Activated CD4-positive, alpha-beta T cell treated with anti-CD3 and anti-CD28 coated beads, Interleukin-2, Interleukin-4, amounts not matched to agents 100 ng/mL and 50 ng/mL, durations not matched to agents 16 hours and 8 hours (primary cell): ENCODE data around the gene UBE2N.
"Not testable (repeated sequence)": the region's sequence is repeated elsewhere in the genome, so short reads cannot be mapped to it uniquely, and the experiment has no call there.

Experiments
- DNase-seq: peaks from one replicate; pipeline ENCODE4 v3.0.0-alpha.2; 2020; ENCODE audit warnings: low spot score

Gene UBE2N

DNA sequence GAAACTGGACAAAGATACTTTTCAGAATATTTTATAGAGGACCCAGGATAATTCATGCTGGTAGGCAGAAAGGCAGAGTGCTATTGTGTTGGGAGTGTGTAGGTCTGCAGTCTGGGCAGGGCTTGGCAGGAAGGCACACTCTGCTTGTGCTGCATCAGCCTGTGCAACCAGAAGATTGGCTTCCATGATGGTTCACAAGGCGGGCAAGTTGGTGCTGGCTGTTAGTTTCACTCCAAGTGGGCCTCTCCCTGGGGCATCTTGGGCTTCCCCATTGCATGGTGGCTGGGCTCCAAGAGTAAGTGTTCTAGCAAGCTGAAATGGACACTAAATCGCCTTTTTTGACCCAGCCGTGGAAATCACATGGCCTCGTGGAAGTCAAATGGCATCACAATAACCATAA lies 1.8 kb upstream of the UBE2N start:
- DNase-seq: no peak

DNA sequence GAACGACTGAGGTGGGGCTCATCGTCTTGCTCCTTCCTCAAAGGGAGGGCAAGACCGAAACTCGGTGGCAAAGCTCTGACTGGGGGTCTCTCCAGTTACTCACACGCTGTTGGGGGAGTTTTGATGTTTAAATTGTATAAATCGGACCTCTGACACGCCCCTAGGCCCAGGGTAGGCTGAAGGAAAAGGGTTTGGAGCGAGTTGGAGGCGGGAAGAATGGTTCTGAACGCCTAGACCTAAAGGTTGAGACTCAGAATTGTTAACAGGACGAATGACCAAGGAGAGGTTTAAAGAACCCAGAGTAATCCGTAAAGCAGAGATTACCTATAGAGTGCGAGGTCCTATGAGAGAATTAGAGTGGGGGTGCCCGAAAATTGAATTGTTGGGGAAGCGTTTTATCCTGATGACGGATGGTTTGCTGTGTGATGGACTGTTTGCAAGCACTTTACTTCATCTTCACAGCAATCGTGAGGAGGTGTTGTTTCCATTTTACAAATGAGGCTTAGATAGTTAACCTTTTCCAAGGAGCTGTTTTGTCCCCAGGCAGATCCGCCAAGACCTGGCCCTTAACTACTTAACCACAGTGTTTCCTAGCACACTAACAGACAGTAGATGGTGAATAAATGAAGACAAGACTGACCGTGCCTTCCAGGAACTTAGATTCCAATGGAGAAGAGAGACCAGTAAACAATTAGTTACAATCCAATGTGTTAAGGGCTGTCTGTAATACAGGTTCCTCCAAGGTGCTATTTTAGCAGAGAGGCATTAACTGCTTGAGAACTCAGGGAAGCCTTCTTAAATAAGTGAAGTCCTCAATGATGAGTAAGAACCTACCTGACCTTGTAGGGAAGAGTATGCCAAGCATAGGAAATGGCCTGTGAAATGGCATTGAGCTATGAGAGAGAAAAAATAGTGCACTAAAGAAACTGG lies 929 bp upstream of the UBE2N start:
- no peak for DNase-seq

DNA sequence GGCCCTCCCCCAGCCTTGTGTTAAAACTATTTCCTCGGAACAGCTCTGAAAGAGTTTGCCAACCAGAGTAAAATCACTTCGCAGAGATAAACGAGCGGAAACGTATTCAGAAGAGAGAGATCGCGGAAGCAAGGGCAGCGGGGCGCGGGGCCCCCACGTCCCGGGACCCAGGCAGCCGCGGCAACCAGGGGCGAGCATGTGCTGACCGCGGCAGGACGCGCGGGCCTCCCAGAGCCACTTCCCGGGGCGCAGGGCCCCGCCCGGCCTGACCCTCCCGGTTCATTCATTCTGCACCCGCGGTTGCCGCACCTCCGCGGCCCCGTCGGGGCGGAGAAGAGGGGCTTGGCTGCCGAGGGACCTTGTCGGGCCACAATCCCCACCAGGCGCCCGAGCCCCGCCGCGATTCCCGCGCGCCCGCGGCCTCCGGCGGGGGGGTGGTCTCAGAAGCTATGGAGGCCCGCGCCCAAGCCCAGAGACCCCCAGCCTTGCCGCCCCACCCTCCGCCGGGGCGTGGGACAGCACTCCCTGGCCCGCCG lies 598 bp downstream of the UBE2N start:
- DNase-seq: no peak

DNA sequence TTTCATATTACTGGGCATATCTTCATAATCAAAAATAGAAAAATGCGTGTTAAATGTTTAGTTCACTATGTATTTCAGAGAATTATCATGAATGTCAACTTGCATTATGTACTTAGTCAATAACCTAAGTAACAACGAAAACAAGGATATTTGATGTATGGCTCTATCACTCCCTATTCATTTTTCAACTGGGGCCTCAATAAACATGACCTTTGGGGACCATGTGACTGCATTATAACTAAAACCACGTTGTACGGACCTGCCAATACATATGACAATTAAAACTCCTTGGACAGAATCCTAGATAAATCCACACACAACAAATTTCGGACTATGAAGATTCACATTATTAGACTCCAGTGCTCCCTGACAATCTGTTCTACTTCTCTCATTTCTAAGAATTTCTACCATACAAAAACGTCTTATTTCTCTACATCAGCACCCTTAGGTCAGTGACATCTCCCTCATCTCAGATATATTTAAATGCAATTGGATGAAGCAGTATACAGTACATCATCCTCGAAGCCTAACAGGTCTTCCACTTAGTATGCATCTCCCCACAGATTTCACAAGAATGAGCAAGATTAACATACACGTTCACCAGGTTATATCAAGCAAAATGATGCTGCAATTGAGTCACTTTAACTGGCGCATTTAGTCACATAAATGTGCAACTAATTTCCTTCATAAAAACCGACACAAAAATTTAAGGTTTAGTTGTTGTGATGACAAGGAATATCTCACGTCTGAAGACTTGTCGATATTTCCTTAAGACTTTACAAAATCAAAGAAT lies 1.5 kb downstream of the UBE2N start:
- no peak for DNase-seq

DNA sequence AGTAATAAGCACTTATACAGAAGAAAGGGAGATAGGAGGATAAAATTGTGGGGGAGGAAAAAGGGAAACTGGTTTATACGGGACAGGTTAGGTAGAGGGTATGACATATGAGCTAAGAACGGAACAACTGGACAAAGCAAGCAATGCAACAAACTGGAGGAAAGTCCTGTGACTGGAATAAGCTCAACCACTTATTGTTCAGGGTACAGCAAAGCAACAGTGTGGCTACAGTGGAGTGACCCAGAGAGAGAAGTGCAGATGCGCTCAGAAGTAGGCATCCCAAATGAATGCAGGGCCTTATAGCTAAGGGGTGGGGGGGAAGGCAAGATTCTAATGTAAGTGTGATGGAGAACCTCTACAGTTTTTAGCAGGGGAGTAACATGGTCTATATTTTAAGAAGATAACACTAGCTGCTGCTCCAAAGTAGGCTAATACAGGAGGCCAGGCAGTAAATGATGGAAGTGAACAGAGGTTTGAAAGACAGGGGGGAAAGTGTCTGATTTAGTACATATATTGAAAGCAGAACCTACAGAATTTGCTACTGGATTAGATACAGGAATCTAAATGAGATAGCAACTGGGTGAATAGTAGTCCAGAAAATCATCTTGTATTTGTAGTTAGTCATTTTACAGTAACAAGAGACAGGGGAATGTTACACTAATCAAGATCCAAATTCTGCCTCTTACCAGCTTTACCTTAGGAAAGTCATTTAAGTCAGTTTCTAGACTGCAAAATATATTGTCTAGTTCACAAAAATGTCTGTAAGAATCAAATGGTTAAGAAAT lies 3.3 kb downstream of the UBE2N start:
- DNase-seq: no peak

DNA sequence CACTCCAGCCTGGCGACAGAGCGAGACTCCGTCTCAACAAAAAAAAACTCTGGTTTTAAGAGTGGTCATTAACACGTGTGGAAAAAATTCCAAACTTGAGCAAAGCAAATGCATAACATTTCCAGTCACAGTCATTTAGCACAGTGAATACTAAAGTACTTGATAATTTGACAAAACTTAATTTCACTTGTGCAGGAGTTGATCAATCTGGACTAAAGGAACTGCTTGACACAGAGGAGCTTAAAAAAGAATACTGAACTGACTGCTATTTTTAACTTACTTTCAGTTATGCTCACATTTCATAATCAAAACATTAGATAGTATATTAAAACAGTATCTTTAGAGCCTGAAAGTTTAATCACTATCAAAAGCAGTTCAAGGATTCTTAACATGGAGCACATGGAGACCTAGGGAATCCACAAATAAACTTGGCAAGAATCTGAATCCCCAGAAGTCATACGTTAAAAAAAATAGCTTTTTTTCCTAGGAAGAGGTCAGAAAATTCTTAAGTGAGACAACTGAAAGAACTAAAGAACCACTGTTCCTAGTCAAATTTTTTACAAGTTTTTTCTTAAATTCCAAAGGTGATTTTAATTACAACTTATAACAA lies 7.4 kb downstream of the UBE2N start:
- no peak for DNase-seq

DNA sequence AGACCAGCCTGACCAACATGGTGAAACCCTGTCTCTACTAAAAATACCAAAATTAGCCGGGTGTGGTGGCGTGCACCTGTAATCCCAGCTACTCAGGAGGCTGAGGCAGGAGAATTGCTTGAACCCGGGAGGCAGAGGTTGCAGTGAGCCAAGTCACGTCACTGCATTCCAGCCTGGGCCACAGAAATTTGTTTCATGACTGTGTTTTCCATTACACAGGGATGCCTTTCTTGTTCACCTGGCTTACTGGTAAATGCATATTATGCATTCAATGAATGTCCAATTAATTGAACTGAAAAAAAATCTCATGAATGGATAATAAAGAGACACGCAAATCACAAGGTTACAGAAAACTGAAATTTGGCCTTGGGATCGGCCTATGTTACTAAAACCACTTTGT lies 9.7 kb downstream of the UBE2N start:
- not testable (repeated sequence) for DNase-seq

DNA sequence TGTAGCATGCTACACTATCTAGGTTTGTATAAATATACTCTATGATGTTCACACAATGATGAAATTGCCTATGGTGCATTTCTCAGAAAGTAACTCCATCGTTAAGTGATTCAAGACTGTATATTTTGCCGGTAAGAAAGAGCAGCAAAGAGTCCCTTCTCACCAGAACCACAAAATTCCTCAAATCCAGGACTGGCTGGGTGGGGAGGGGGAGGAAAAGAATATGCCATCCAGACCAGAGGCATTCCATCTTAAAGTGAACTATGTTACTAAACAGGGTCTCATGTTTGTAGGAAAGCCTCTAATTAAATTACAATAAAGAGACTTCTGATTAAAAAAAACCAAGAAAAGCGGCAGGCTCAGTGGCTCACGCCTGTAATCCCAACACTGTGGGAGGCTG lies 11.5 kb downstream of the UBE2N start:
- DNase-seq: no peak

DNA sequence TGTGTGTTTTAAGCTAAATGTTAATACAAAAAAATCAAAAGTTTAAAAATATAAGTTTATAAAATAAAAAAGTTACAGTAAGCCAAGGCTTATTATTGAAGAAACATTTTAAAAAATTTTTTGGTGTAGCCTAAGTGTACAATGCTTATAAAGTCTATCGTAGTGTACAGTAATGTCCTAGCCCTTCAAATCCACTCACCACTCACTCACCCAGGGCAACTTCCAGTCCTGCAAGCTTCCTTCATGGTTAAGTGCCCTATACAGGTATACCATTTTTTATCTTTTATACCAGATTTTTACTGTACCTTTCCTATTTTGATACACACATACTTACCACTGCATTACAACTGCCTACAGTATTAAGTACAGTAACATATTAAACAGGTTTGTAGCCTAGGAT lies 11.9 kb downstream of the UBE2N start:
- DNase-seq: no peak

DNA sequence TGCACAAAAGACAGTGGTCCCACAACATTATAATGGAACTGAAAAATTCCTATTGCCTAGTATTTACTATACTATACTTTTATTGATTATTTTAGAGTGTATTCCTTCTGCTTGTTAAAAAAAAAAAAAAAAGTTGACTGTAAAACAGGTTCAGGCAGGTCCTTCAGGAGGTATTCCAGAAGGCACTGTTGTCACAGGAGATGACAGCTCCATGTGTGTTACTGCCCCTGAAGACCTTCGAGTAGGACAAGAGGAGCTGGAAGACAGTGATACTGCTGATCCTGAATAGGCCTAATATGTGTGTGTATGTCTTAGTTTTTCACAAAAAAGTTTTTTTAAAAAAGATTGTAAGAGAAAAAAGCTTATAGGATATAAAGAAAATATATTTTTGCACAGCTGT lies 12.3 kb downstream of the UBE2N start:
- DNase-seq: no peak

DNA sequence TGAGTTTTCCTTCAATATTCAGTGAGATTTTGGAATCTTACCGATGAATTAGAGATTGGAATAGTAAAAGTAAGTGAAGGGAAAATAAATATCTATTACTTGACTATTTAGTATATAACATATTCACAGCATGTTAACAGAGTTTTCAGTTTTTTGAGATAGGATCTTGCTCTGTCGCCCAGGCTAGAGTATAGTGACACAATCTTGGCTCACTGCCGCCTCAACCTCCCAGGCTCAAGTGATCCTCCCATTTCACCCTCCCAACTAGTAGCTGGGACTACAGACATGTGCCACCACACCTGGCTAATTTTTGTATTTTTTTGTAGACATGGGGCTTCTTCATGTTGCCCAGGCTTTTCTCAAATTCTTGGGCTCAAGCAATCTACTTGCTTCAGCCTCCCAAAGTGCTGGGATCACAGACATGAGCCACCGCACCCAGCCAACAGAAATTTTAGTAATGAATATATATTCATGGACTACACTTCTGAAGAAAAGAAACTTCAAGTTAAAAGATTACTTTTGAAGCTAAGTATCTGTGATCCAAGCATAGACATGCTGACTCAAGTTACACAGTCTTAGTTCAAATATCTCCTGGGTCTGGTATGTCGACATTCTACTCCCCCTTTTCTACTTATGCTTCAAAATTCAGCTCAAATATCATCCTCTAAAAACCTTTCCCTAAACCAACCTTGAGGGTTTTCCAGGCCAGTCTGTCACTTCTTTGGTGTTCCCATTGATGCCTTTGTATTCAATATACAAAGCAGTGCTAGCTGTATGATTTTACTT lies 13.8 kb downstream of the UBE2N start:
- no peak for DNase-seq

DNA sequence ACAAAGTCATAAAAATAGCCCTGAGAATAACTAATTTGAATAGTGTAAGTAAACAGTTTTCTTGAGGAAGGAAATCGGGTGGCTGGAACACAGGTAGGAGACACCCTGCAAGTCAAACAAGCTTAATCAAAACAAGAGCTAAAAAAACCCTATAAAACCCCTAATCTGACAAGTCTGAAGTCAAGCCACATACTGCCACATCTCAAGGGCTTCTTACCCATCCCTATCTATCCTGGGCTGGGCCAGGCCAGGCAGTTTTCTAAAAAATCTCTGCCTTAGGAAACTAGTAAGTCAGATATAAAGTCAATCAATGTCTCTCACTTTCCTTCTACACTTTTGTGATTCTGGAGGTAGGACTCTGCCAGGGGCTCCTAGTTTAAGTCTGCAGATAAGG lies 15.3 kb downstream of the UBE2N start:
- no peak for DNase-seq

DNA sequence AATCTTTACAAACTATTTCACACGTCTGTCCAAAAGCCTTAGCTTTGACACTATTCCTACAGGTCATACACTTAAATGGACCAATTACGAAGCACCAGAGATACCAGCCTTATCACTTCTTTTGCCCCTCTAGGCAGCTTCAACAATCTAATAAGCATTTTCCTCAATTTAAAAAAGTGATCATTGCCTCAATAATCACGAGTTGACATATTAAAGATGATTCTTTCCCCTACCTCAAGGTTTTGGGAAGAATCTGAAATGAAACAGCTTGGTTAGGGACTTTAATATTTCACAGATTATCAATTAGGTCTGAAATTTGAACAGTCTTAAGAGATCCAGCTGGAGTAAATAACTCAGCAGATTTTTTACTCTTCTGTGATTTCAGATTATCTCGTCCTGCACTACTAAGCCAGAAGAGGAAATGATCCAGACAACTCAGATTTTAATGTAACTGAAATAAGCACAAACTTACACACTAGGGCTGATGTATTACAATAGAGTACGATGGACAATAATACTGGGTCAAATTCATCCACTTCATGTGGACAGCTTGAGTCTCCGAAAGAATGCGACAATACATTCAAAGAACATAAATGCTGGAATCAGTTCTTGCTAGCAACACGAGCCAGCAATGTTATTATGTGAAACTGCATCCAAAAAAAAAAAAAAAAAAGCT lies 15.9 kb downstream of the UBE2N start:
- no peak for DNase-seq

DNA sequence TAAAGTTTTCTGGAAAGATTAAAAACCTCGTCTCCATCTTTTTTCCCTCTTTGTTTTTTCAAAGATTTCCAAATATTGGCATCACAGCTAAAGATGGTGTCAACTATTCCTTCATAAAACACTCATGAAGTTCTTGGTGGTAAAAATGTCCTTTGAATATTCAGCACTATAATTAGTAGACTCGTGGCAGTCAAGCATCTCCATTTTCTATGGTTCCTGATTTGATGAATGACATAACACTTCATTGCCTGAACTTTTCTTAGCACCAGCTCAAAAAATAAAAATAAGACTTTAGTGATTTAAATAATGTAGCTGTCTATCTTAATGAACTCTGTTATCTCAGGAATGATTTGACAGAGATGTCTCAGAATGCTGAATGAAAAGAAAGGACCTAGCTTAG lies 19.7 kb downstream of the UBE2N start:
- no peak for DNase-seq

DNA sequence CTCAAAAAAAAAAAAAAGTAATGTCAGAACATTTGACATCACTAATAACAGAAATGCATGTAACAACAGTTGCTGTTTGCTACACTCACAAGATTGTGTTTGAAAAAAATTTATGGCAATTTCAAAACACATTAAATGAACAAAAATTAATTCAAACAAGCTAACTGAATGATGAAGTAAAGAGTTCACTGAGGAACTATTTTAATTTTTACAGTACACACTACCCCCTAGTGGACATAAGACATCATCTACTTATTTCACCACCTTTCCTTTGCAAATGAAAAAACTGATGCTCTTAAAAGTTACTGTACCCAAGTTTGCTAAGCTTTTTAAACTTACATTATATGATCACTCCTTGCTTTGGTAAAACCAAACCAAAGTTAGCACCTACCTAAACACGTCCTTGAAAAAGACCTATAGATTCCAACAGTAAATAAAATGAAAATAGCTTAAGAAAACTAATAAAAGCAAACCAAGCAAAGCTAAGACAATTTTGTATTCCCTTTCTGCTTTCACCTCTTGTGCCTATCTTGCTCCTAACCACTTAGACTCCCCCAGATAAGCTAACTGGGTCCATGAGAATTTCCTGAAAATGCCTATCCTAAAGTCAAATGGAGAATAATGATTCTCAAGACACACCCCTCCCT lies 22.2 kb downstream of the UBE2N start:
- DNase-seq: peak; percentile 52

DNA sequence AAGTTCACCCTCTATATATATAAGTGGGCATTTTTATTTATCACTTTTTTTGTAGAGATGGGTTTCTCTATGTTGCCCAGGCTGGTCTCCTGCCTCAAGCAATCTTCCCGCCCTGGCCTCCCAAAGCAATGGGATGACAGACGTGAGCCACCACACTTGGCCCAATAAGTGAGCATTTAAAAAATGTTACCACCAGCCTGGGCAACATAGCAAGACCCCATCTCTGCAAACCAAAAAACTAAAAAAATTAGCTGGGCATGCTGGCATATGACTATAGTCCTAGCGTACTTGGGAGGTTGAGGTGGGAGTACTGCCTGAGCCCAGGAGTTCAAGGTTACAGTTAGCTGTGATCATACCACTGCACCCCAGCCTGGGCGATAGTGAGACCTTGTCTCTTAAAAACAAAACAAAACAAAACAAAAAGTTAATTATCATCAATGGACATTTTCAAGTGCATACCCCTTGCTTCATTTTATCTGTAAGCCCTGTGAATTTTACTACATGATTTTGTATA lies 23.7 kb downstream of the UBE2N start:
- no peak for DNase-seq

DNA sequence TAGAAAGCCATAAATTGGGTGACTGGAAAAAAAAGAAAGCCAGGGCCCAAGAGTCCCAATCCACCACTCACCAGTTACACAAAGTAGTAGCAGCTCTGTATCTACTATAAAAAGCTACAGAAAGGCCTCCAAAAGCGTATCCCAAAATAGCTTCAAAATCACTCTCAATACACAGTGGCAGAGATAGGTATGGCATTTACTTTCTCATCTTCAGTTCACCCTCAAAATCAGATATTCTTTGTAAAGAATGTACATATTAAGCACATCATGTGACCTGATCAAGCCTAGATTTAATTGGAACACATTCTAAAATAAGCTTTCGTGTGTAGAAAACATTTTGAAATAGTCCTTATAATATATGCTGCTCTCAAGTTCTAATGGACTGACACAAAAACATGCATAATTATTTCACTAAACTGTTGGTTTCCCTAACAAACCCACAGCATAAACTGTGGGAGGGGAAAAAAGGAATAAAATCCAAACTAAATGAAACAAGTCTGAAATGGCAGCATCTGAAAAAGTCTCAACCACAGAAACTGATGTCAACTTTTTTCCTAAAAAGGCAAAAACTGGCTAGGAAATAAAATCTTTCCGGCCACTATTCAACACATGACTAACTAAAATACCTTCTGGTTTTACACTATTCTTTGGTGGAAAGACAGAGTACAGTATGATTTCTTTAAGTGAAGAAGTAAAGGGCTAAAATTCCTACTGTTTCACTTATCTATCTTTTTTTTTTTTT lies 25.9 kb downstream of the UBE2N start:
- peak; percentile 42 for DNase-seq

DNA sequence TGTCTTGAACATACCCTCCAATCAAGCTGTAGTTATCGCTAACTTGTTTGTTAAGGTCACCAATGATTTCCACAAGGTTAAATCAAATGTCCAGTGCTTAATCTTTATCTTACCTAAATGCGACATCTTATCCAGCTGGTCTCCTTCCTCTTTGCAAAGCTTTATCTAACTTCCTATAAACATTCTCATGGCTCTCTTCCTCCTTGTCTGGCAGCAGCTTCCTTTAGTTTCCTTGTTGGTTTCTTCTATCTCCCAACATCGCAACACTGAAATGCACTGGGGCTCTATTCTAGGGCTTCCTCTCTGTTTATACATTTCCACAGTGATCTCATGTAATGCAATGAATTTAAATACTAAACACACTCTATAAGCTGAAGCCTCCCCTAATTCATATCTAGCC lies 28.7 kb downstream of the UBE2N start:
- no peak for DNase-seq

DNA sequence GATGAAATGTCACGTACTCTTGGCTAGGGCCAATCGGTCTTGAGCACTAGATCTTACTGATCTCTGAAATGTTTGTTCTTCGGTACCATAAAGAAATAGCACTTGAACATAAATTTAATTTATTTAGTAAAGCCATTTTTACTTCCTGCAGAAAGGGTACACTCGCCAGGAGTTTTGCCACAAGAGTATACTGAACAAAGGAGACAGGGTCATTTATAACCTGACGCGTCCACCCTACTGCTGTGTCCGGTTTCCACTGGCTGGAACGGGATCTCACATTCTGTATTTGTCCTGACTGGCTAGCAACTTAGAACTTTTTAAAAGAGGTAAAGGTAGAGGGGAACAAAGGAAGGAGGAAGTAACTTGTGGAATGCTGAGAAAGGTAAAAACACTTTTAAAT lies 29.4 kb downstream of the UBE2N start:
- not testable (repeated sequence) for DNase-seq
